Esophagus (tissue), 2 donors: ENCODE measurements around the gene OR4K2. TPM values are rescaled to one million over a fixed set of nuclear protein-coding genes. Genes with fewer than 3 reads are reported as not detected.

Source experiments
- H3K27ac ChIP-seq, 2 donors: one replicate each; pipeline ENCODE4 v1.5.1; 2013; ENCODE audit warnings: low read depth in 2 of 2, mild to moderate bottlenecking in 2 of 2, inconsistent platforms in 1 of 2, low read length in 1 of 2, moderate library complexity in 1 of 2
- H3K27me3 ChIP-seq, 2 donors: one replicate each; pipeline ENCODE4 v1.6.1; 2013; ENCODE audit warnings: low read length in 2 of 2, control low read depth in 1 of 2, mild to moderate bottlenecking in 1 of 2; ENCODE audit not compliant: insufficient read depth in 2 of 2, control insufficient read depth in 1 of 2
- H3K36me3 ChIP-seq, 2 donors: one replicate each; pipeline ENCODE4 v1.6.1; 2013; ENCODE audit warnings: low read length in 1 of 2; ENCODE audit not compliant: control insufficient read depth in 2 of 2, insufficient read depth in 2 of 2
- H3K4me1 ChIP-seq, 2 donors: one replicate each; pipeline ENCODE4 v1.6.1; 2013; ENCODE audit warnings: low read length in 1 of 2; ENCODE audit not compliant: control insufficient read depth in 2 of 2, insufficient read depth in 2 of 2
- H3K4me3 ChIP-seq, 2 donors: one replicate each; pipeline ENCODE4 v1.5.1; 2013; ENCODE audit warnings: low read length in 2 of 2, mild to moderate bottlenecking in 2 of 2, low read depth in 1 of 2, moderate library complexity in 1 of 2
- H3K9me3 ChIP-seq, 2 donors: one replicate each; pipeline ENCODE4 v1.6.1; 2013; ENCODE audit warnings: mild to moderate bottlenecking in 2 of 2, low read depth in 1 of 2, low read length in 1 of 2, moderate library complexity in 1 of 2; ENCODE audit not compliant: control insufficient read depth in 2 of 2, insufficient read depth in 1 of 2
- WGBS, 2 donors: extraction: QIAGEN DNeasy Blood & Tissue Kit; methylation state at CpG; one replicate each; pipeline ENCODE4 v1.1.7; 2013; 5-methylcytosine and 5-hydroxymethylcytosine counted together
- polyA plus RNA-seq, 2 donors: library from polyadenylated mRNA; stranded (reverse); fragments of 200-250 nt; gene quantifications; one replicate each; pipeline ENCODE4 v1.2.3, GENCODE V29; 2013
- donor health status: healthy with polysubstance abuse.
- donor health status: Bipolar disorder and iron deficiency.

The OR4K2 gene
- polyA plus RNA-seq, 2 donors: not detected

GRCh38 chr14:19895282-19895681 is 20.3 kb downstream of the OR4K2 start:
- Histone ChIP-seq H3K9me3 (peaks cover 19 to 24% of the 10 kb centered on the region in 2 donors), H3K4me1 (no peaks in the 10 kb centered on the region), H3K27me3 (no peaks in the 10 kb centered on the region), H3K4me3 (no peak overlapping the region), H3K36me3 (no peaks in the 10 kb centered on the region), H3K27ac (no peak overlapping the region)
- WGBS, 2 donors: 28 to 43% methylated on average over 2 of the region's 2 CpGs

- no peaks in the 10 kb centered on the region for H3K27me3 ChIP-seq
- WGBS, 2 donors: 66 to 72% methylated on average over 3 of the region's 3 CpGs
- no peaks in the 10 kb centered on the region for H3K4me1 ChIP-seq
- H3K9me3 ChIP-seq: peaks cover 3 to 5% of the 10 kb centered on the region in 2 donors
- no peak overlapping the region for H3K27ac ChIP-seq
- H3K36me3 ChIP-seq: no peaks in the 10 kb centered on the region
- no peak overlapping the region for H3K4me3 ChIP-seq
Measured at GRCh38 chr14:19900999-19901398, 26.1 kb downstream of the OR4K2 start.

GRCh38 chr14:19902409-19902808 is 27.5 kb downstream of the OR4K2 start:
- no peaks in the 10 kb centered on the region for H3K4me1 ChIP-seq

GRCh38 chr14:19906665-19907064 is 31.7 kb downstream of the OR4K2 start:
- H3K4me3 ChIP-seq: no peak overlapping the region
- no peaks in the 10 kb centered on the region for H3K27me3 ChIP-seq
- H3K36me3 ChIP-seq: no peaks in the 10 kb centered on the region
- no peak overlapping the region for H3K27ac ChIP-seq
- H3K9me3 ChIP-seq: peaks cover 4 to 6% of the 10 kb centered on the region in 2 donors
- no peaks in the 10 kb centered on the region for H3K4me1 ChIP-seq

More at GRCh38 chr14:19902409-19902808, 27.5 kb downstream of the OR4K2 start:
- H3K27me3 ChIP-seq: no peaks in the 10 kb centered on the region
- 80 to 88% methylated on average over 4 of the region's 4 CpGs for WGBS, 2 donors
- no peak overlapping the region for H3K27ac ChIP-seq
- H3K4me3 ChIP-seq: no peak overlapping the region
- no peaks in the 10 kb centered on the region for H3K36me3 ChIP-seq
- peaks cover 3 to 4% of the 10 kb centered on the region in 2 donors for H3K9me3 ChIP-seq

- Histone ChIP-seq H3K36me3 (no peaks in the 10 kb centered on the region), H3K27me3 (no peaks in the 10 kb centered on the region), H3K4me1 (no peaks in the 10 kb centered on the region), H3K4me3 (no peak overlapping the region), H3K27ac (no peak overlapping the region), H3K9me3 (peaks cover 4 to 6% of the 10 kb centered on the region in 2 donors)
- whole genome bisulfite sequencing, 2 donors: 44 to 56% methylated on average over 3 of the region's 3 CpGs
Measured at GRCh38 chr14:19911114-19911513, 36.2 kb downstream of the OR4K2 start.

- Histone ChIP-seq H3K27ac (no peak overlapping the region), H3K4me3 (no peak overlapping the region), H3K4me1 (no peaks in the 10 kb centered on the region), H3K36me3 (no peaks in the 10 kb centered on the region), H3K9me3 (no peaks in the 10 kb centered on the region), H3K27me3 (no peaks in the 10 kb centered on the region)
- 59 to 68% methylated on average over 3 of the region's 3 CpGs for WGBS, 2 donors
Measured at GRCh38 chr14:19917243-19917642, 42.3 kb downstream of the OR4K2 start.

GRCh38 chr14:19917955-19918518 is 43.1 kb downstream of the OR4K2 start:
- 54 to 60% methylated on average over 1 of the region's 1 CpG for WGBS, 2 donors

GRCh38 chr14:19918553-19919264 is 43.8 kb downstream of the OR4K2 start:
- Histone ChIP-seq H3K27ac (no peak overlapping the region), H3K4me3 (no peak overlapping the region), H3K36me3 (no peaks in the 10 kb centered on the region), H3K9me3 (no peaks in the 10 kb centered on the region), H3K4me1 (no peaks in the 10 kb centered on the region), H3K27me3 (no peaks in the 10 kb centered on the region)
- 44 to 52% methylated on average over 4 of the region's 4 CpGs for WGBS, 2 donors

More at GRCh38 chr14:19917955-19918518, 43.1 kb downstream of the OR4K2 start:
- Histone ChIP-seq H3K4me3 (no peak overlapping the region), H3K27me3 (no peaks in the 10 kb centered on the region), H3K4me1 (no peaks in the 10 kb centered on the region), H3K36me3 (no peaks in the 10 kb centered on the region), H3K9me3 (no peaks in the 10 kb centered on the region), H3K27ac (no peak overlapping the region)

- Histone ChIP-seq H3K4me3 (no peak within 1 kb of the TSS), H3K27me3 (no peaks in the 10 kb centered on the region), H3K27ac (no peak within 1 kb of the TSS), H3K36me3 (no peaks in the 10 kb centered on the region), H3K9me3 (no peaks in the 10 kb centered on the region), H3K4me1 (no peaks in the 10 kb centered on the region)
Measured at GRCh38 chr14:19920021-19920657, 45.2 kb downstream of the OR4K2 start, which contains the start of gene OR4K5. TSS of gene OR4K5 (plus strand) at chr14:19920607. CDS start at chr14:19920607, 0 bp downstream.
